ENCODE results near the gene UBB.

GRCh38 chr17:16391451-16391850, 10.6 kb downstream of the UBB start:
- TF ChIP-seq CTCF (IDR thresholded peaks at IDR 0.05; ENCODE audit: insufficient read depth, low read depth, low read length), result no peak
- TF ChIP-seq EZH2 (IDR thresholded peaks at IDR 0.05; ENCODE audit: insufficient read depth, low read length), result no peak
